ENCODE measurements around the gene LIPM.

GRCh38 chr10:88835910-88836221 is 33.3 kb downstream of the LIPM start:
- TF ChIP-seq CTCF (optimal IDR thresholded peaks at IDR 0.05 in 1 of 3, IDR thresholded peaks at IDR 0.05 in 1 of 3, conservative IDR thresholded peaks at IDR 0.05 in 1 of 3; ENCODE audit: extremely low read depth in 1 of 3, insufficient read depth in 2 of 3, low read length in 3 of 3) = no peak
- no peak for TF ChIP-seq EZH2 (IDR thresholded peaks at IDR 0.05; ENCODE audit: low read length)

Data from keratinocyte (primary cell).